WTC11 (cell line): ENCODE data around the gene TMEM134.

Source experiments
- CTCF ChIP-seq: fragments of 200-600 bp; IDR thresholded peaks from 2 replicates; pipeline ENCODE4 v1.8.0; 2022; ENCODE audit warnings: antibody characterized with exemption
- ESRRA ChIP-seq: sonication (generic); formaldehyde crosslinking; IDR thresholded peaks from 2 replicates; pipeline ENCODE4 v1.8.1; 2022; ENCODE audit warnings: mild to moderate bottlenecking, missing genetic modification reagents, borderline replicate concordance
- KAT7 ChIP-seq: sonication (generic); formaldehyde crosslinking; IDR thresholded peaks from 2 replicates; pipeline ENCODE4 v1.8.1; 2023; ENCODE audit warnings: missing genetic modification reagents, mild to moderate bottlenecking, borderline replicate concordance
- USF2 ChIP-seq: sonication (generic); formaldehyde crosslinking; IDR thresholded peaks from 2 replicates; pipeline ENCODE4 v1.8.1; 2023; ENCODE audit warnings: mild to moderate bottlenecking, missing genetic modification reagents, moderate library complexity
- ZNF512 ChIP-seq: sonication (generic); formaldehyde crosslinking; IDR thresholded peaks from 2 replicates; pipeline ENCODE4 v1.8.1; 2022; ENCODE audit warnings: missing genetic modification reagents, borderline replicate concordance
- TF ChIP-seq, protein P1 (sequence below): sonication (generic); formaldehyde crosslinking; IDR thresholded peaks from 2 replicates; pipeline ENCODE4 v1.8.1; 2022; ENCODE audit warnings: low read depth, missing genetic modification reagents, borderline replicate concordance

GRCh38 chr11:67496113-67496512, 27.1 kb upstream of the TMEM134 start:
- no peak for TF ChIP-seq KAT7 (CRISPR knock-in tag)
- TF ChIP-seq, protein P1, sequence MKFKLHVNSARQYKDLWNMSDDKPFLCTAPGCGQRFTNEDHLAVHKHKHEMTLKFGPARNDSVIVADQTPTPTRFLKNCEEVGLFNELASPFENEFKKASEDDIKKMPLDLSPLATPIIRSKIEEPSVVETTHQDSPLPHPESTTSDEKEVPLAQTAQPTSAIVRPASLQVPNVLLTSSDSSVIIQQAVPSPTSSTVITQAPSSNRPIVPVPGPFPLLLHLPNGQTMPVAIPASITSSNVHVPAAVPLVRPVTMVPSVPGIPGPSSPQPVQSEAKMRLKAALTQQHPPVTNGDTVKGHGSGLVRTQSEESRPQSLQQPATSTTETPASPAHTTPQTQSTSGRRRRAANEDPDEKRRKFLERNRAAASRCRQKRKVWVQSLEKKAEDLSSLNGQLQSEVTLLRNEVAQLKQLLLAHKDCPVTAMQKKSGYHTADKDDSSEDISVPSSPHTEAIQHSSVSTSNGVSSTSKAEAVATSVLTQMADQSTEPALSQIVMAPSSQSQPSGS (CRISPR knock-in tag) = no peak
- no peak for TF ChIP-seq CTCF
- no peak for TF ChIP-seq ESRRA (CRISPR knock-in tag)
- TF ChIP-seq ZNF512 = no peak
- no peak for TF ChIP-seq USF2 (CRISPR knock-in tag)
